IPS DF 6.9 (cell line): Measurements from ENCODE around the gene PPP3R2.

Experiments used
- DNase-seq: peaks from one replicate; pipeline ENCODE4 v3.0.0-alpha.2; 2013; ENCODE audit warnings: low read depth, low spot score
- H3K27ac ChIP-seq: one replicate; pipeline ENCODE4 v1.5.1; 2013; ENCODE audit warnings: low read length, control low read depth
- H3K27me3 ChIP-seq: 2 replicates; pipeline ENCODE4 v1.6.1; 2013; ENCODE audit warnings: mild to moderate bottlenecking, low read length; ENCODE audit not compliant: control insufficient read depth, insufficient read depth
- H3K36me3 ChIP-seq: 2 replicates; pipeline ENCODE4 v1.6.1; 2013; ENCODE audit warnings: low read length; ENCODE audit not compliant: control insufficient read depth, insufficient read depth
- H3K4me1 ChIP-seq: 2 replicates; pipeline ENCODE4 v1.6.1; 2013; ENCODE audit warnings: low read length; ENCODE audit not compliant: control insufficient read depth, insufficient read depth
- H3K4me3 ChIP-seq: 2 replicates; pipeline ENCODE4 v1.5.1; 2013; ENCODE audit warnings: mild to moderate bottlenecking, low read length
- H3K9me3 ChIP-seq: 2 replicates; pipeline ENCODE4 v1.6.1; 2013; ENCODE audit warnings: low read length, inconsistent platforms; ENCODE audit not compliant: control insufficient read depth, insufficient read depth
- WGBS: extraction: QIAGEN DNeasy Blood & Tissue Kit; methylation state at CpG from one replicate; pipeline ENCODE4 v1.1.7; 2013; ENCODE audit warnings: mixed read lengths, missing lambda C conversion rate; ENCODE audit not compliant: insufficient read length, insufficient coverage; 5-methylcytosine and 5-hydroxymethylcytosine counted together

Gene PPP3R2

DNA sequence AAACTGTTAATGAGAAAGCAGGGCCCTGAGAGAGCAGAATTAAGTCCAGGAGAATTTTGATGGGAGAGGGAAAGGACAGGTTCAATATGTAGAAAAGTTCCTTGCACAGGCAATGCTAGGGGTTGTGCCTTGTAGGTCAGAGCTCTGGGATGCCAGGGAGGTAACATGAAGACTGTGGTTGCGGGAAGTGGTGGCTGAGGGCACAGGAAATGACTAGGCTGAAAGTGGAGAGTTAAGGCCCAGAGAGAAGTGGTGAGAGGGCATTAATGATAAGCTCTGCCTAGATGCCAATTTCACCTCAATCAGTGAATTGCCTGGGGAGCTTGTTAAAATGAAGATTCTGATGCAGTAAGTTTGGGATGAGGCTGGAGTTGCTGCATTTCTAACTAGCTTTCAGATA is 31.5 kb upstream of the PPP3R2 start:
- H3K4me3 ChIP-seq: no peak overlapping the region
- H3K36me3 ChIP-seq: no peaks in the 10 kb centered on the region
- no peak for DNase-seq
- H3K27ac ChIP-seq: no peak overlapping the region
- no CpG with 5 or more reads among the region's 1 CpG for WGBS
- no peaks in the 10 kb centered on the region for H3K27me3 ChIP-seq
- H3K9me3 ChIP-seq: no peaks in the 10 kb centered on the region
- H3K4me1 ChIP-seq: no peaks in the 10 kb centered on the region

DNA sequence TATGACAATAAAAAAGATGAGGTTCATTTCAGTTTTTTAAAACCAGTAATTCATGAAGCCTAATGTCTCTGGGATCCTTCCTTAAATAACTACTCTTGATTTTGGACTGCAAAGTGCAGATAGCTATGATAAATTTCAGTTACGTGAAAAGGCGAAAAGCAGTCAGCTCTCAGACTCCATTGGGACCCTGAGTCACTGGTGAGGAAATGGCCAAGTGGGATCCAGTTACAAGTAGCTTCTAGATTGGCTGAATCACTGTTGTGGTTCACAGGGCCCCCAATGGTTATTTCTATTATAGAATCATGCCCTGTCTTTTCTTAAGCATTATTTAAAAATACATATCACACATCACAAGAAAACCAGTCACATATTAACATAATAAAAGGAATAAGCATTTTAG is 31.1 kb upstream of the PPP3R2 start:
- H3K36me3 ChIP-seq: no peaks in the 10 kb centered on the region
- no peak overlapping the region for H3K4me3 ChIP-seq
- WGBS: no CpG with 5 or more reads among the region's 2 CpGs
- H3K27me3 ChIP-seq: no peaks in the 10 kb centered on the region
- no peaks in the 10 kb centered on the region for H3K9me3 ChIP-seq
- H3K4me1 ChIP-seq: no peaks in the 10 kb centered on the region
- H3K27ac ChIP-seq: no peak overlapping the region
- DNase-seq: no peak

DNA sequence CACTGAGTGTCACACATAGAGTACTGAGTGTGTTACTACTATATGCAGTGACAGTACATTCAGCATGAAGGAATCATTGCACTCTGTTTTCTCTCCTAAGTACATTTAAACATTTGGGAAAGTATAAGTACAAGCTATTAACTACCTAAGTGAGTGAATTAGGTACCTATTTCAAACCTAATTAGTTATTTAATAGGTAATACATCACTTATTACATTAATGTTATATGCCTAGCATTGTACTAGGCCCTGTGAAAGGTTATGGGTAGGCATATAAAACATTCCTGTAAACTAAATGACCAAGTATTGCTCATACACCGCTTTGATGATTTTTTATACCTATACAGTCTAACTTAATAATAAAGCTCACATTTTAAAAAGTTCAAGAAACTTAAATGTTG is 25.7 kb upstream of the PPP3R2 start:
- Histone ChIP-seq H3K27ac (no peak overlapping the region), H3K36me3 (no peaks in the 10 kb centered on the region), H3K4me3 (no peak overlapping the region), H3K27me3 (no peaks in the 10 kb centered on the region), H3K4me1 (no peaks in the 10 kb centered on the region), H3K9me3 (no peaks in the 10 kb centered on the region)
- DNase-seq: no peak
- no CpG with 5 or more reads among the region's 1 CpG for WGBS

DNA sequence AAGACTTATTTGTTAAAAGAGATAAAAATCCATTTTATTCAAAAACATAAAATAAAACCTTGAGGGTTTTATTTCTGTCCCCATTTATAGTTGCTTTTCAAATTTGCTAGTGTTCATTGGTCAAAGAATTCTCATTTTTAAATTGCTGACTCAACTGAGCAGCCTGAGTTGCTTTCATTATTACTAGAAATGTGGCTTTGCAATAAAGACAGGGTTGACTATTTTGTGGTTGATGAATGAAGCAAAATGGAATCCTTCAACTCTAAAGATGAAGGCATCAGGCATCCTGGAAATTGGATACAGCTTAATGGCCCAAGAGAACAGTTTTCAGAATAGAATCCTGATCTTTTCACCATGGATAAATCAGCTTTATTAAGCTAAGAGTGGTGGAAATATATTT is 23.9 kb upstream of the PPP3R2 start:
- H3K9me3 ChIP-seq: no peaks in the 10 kb centered on the region
- no peaks in the 10 kb centered on the region for H3K4me1 ChIP-seq
- no peaks in the 10 kb centered on the region for H3K27me3 ChIP-seq
- no peaks in the 10 kb centered on the region for H3K36me3 ChIP-seq
- H3K4me3 ChIP-seq: no peak overlapping the region
- H3K27ac ChIP-seq: no peak overlapping the region
- no peak for DNase-seq

DNA sequence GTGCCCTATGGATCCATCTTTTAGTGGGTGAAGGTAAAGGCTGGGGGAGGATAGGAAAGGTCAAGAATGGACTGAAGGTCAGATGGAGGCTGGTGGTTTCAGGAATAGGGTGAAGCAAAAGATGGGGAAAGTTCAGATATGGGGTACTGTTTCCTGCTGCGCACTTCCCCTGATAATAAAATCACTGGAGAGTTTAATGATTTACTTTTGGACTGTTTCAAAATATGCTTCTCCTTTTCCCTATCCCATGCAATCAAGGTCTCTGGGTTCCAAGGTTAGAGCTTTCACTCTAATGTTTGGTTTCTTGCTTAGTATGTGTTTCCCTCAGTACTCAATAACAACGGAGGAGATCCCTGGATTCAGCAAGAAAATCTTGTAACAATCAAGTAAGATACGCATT is 10.8 kb upstream of the PPP3R2 start:
- H3K9me3 ChIP-seq: no peaks in the 10 kb centered on the region
- H3K4me1 ChIP-seq: no peaks in the 10 kb centered on the region
- H3K36me3 ChIP-seq: no peaks in the 10 kb centered on the region
- no peak for DNase-seq
- no peak overlapping the region for H3K4me3 ChIP-seq
- no peaks in the 10 kb centered on the region for H3K27me3 ChIP-seq
- no CpG with 5 or more reads among the region's 3 CpGs for WGBS
- H3K27ac ChIP-seq: no peak overlapping the region

DNA sequence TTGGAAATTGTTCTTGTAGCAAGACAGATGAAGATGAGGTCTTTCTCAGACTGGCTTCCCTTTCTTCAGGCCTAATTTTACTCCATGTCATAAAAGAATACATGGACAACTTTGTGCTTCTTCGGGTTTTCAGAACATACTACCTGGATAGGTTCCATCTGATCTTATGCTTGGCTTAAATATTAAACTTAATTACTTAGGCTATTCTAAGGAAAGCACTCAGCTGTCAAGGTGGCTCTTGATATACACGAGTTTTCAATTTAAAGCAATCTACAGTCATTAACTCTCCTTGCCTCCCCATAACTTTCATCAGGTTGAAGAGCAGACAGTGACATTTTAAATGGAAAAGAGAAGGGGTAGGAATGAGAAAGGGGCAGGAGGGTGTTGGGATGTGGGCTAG is 9.5 kb upstream of the PPP3R2 start:
- H3K27me3 ChIP-seq: no peaks in the 10 kb centered on the region
- no peak for DNase-seq
- WGBS: no CpG with 5 or more reads among the region's 2 CpGs
- H3K36me3 ChIP-seq: no peaks in the 10 kb centered on the region
- no peak overlapping the region for H3K4me3 ChIP-seq
- no peak overlapping the region for H3K27ac ChIP-seq
- H3K4me1 ChIP-seq: no peaks in the 10 kb centered on the region
- no peaks in the 10 kb centered on the region for H3K9me3 ChIP-seq

DNA sequence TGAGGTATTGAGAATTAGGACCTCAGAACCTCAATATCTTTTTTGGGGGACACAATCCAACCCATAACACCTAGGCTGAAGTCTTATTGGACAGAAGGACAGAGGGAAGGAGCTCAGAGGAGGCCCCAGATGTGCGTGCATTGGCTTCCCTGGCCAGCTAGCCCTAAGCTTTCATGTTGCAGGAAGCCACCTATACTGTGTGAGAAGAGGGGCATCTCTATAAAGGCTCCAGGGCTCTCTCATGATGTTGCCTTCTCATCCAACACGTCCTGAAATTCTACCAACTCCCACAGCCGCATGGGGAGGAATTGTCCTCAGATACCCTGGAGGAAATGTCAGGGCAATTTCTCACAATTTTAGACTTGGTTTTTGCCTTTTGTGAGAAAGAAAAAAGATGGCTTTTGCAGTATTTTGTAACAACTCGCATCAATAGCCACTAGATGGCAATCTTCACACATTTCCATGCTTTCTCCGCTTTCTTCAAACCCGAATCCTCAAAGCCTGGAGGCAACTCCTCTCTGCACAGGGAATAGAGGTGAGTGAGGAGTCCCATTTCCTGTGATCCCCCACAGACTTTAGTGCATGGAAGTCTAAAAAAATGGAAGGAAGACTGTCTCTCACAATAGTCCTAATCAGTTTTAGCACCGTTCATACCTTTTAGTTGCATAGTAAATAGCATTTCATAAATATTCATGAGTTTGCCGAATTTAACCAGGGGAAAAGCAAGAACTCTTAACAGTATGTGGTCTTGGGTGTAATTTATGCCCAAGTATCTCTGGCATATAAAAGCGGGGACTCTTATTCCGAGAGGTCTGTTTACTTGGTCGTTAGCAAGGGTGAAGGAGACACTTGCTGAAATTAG is 7.4 kb upstream of the PPP3R2 start:
- H3K36me3 ChIP-seq: no peaks in the 10 kb centered on the region
- H3K27ac ChIP-seq: no peak overlapping the region
- no peaks in the 10 kb centered on the region for H3K9me3 ChIP-seq
- H3K4me1 ChIP-seq: no peaks in the 10 kb centered on the region
- H3K27me3 ChIP-seq: no peaks in the 10 kb centered on the region
- WGBS: no CpG with 5 or more reads among the region's 11 CpGs
- DNase-seq: peak; percentile 58
- no peak overlapping the region for H3K4me3 ChIP-seq

DNA sequence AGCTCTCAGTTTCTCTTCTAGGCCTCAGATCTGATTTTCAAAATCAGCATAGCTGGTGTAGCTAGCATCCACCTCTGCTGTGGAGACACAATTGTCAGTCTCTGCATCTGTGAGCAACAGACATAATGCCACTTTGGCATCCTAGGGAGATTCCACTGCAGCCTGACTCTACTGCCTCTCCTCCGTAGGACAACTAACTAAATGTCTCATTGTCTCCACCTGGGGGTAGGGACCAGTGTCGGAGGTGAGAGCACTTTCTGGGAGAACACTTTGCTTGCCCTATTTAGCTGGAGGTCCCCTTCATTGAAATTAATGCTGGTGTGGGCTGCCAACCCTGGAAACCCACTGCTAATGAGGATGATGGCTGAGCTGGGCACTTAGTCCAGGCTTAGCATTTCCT is 1.4 kb downstream of the PPP3R2 start:
- Histone ChIP-seq H3K27ac (no peak overlapping the region), H3K9me3 (no peaks in the 10 kb centered on the region), H3K4me3 (no peak overlapping the region), H3K4me1 (no peaks in the 10 kb centered on the region), H3K27me3 (no peaks in the 10 kb centered on the region), H3K36me3 (no peaks in the 10 kb centered on the region)
- whole genome bisulfite sequencing: no CpG with 5 or more reads among the region's 2 CpGs
- no peak for DNase-seq

DNA sequence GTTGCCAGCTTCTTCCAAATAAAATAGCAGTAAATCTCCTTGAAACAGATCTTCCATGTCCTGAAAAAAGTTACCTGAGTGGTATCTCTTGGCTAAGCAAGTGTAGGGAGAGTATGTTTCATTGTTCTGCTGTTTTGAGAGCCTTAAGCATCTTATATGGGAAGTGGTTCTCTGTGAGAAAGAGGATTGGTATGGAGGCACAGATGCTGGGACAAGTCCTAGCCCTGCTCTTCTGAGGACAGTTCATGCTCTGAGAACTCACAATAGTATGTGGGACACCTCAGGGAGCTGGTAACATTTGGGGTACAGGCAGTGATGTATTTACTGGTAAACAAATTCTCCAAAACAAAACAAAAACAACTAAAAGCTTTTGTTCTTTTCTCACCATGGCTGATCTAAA is 2.0 kb downstream of the PPP3R2 start:
- Histone ChIP-seq H3K27ac (no peak overlapping the region), H3K9me3 (no peaks in the 10 kb centered on the region), H3K4me3 (no peak overlapping the region), H3K4me1 (no peaks in the 10 kb centered on the region), H3K36me3 (no peaks in the 10 kb centered on the region), H3K27me3 (no peaks in the 10 kb centered on the region)
- DNase-seq: no peak

DNA sequence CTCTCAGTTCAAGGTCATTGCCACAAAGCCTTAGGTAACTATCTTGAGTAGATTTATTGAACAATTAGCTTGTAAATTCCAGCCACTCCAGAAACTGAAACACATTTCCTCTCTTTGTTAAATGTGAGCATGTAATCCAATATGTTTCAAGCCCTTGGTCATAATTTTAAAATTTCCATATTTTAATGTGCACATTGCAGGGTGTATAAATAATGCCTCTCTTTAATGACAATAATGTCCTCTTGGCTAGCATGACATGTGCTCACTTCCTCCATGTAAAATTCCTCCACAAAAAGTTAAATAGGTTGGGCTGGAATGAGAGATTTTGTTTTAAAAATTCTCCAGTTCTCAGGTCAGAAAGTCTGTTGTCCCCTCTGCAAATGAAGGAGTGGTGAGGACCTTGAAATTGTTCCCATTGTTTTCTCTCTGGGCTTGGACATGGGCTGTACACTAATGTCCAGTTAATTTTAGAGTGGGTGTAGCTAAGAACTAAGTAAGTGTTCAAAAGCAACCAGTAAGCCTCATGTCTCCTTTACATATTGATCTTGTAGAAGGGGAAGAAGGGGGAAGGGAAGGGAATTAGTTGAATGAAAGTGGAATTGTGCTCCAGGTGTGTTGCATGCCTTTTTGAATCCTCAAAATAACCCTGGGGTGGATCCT is 2.9 kb downstream of the PPP3R2 start:
- Histone ChIP-seq H3K9me3 (no peaks in the 10 kb centered on the region), H3K4me3 (no peak overlapping the region), H3K36me3 (no peaks in the 10 kb centered on the region), H3K27me3 (no peaks in the 10 kb centered on the region), H3K27ac (no peak overlapping the region), H3K4me1 (no peaks in the 10 kb centered on the region)
- no peak for DNase-seq

DNA sequence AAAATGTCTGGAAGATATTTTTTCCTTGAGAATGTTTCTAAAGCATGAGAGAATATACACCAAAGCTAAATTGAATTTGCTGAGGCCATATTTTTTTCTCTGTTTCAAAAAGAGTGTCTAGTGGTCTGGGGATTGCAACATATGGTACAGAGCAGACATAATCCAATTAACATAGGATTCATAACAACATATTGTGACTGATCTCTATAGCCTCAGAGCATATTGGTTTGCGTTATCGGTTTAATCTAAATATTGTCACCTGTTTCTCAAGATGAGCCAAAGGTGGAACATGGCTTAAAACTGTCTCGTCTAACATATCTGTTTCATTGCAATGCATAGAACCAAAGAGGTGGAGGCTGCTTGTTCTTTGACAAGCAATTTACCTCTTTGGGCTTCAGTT is 3.9 kb downstream of the PPP3R2 start:
- Histone ChIP-seq H3K27me3 (no peaks in the 10 kb centered on the region), H3K4me1 (no peaks in the 10 kb centered on the region), H3K4me3 (no peak overlapping the region), H3K36me3 (no peaks in the 10 kb centered on the region), H3K9me3 (no peaks in the 10 kb centered on the region), H3K27ac (no peak overlapping the region)
- no peak for DNase-seq
- no CpG with 5 or more reads among the region's 3 CpGs for WGBS
